PFSK-1 (cell line): ENCODE measurements around the gene NRN1.

ENCODE experiments used
- FOXP2 ChIP-seq: optimal IDR thresholded peaks from 2 replicates; pipeline ENCODE3; 2011; ENCODE audit warnings: borderline replicate concordance, control low read depth, inconsistent platforms; ENCODE audit not compliant: insufficient read depth; ENCODE audit errors: extremely low read length, extremely low read depth
- POLR2AphosphoS5 ChIP-seq: IDR thresholded peaks from 2 replicates; pipeline ENCODE4 v1.6.1; 2012; ENCODE audit warnings: low read depth, mild to moderate bottlenecking, control low read depth, low read length, moderate library complexity
- REST ChIP-seq, 2 experiments: IDR thresholded peaks; 2 replicates each; pipeline versions ENCODE4 v1.6.1 to v1.8.0; 2011 to 2012; ENCODE audit warnings: low read depth in 2 of 2, low read length in 2 of 2, control low read depth in 1 of 2, inconsistent platforms in 1 of 2, mild to moderate bottlenecking in 1 of 2, moderate library complexity in 1 of 2; ENCODE audit not compliant: insufficient read depth in 1 of 2
- SIN3A ChIP-seq: IDR thresholded peaks from 2 replicates; pipeline ENCODE4 v1.6.1; 2012; ENCODE audit warnings: mild to moderate bottlenecking, low read length, moderate library complexity, borderline replicate concordance; ENCODE audit not compliant: insufficient read depth
- TAF1 ChIP-seq: IDR thresholded peaks from 2 replicates; pipeline ENCODE4 v1.6.1; 2012; ENCODE audit warnings: low read length, control low read depth, borderline replicate concordance; ENCODE audit not compliant: insufficient read depth

NRN1 gene

GRCh38 chr6:6033858-6034257 lies 27.1 kb upstream of the NRN1 start:
- no peak for TF ChIP-seq SIN3A
- no peak for TF ChIP-seq TAF1

- no peak for TF ChIP-seq TAF1
- no peak for TF ChIP-seq FOXP2
- TF ChIP-seq SIN3A = no peak
- no peak for TF ChIP-seq POLR2AphosphoS5
Measured at GRCh38 chr6:6026513-6027205, 19.9 kb upstream of the NRN1 start.

GRCh38 chr6:6025736-6026135 lies 19.0 kb upstream of the NRN1 start:
- TF ChIP-seq TAF1 = no peak
- no peak for TF ChIP-seq SIN3A
- no peak for TF ChIP-seq REST (IDR thresholded peaks at IDR 0.05; ENCODE audit: insufficient read depth in 1 of 2, low read depth in 2 of 2, low read length in 2 of 2)
- no peak for TF ChIP-seq POLR2AphosphoS5

GRCh38 chr6:6024220-6024619 lies 17.5 kb upstream of the NRN1 start:
- TF ChIP-seq POLR2AphosphoS5 = no peak
- TF ChIP-seq FOXP2 = no peak
- TF ChIP-seq REST (IDR thresholded peaks at IDR 0.05; ENCODE audit: insufficient read depth in 1 of 2, low read depth in 2 of 2, low read length in 2 of 2) = no peak
- no peak for TF ChIP-seq SIN3A
- no peak for TF ChIP-seq TAF1

- TF ChIP-seq POLR2AphosphoS5 (no peak), REST (IDR thresholded peaks at IDR 0.05; ENCODE audit: insufficient read depth in 1 of 2, low read depth in 2 of 2, low read length in 2 of 2) (no peak), FOXP2 (peak; percentile 86), SIN3A (peak; percentile 61; the same call in 1 of the 2 replicates), TAF1 (0 out of 2 replicates have a peak, but pooled peaks have one; percentile 24)
Measured at GRCh38 chr6:6008648-6009421, 2.1 kb upstream of the NRN1 start.

- TF ChIP-seq POLR2AphosphoS5 (no peak), REST (IDR thresholded peaks at IDR 0.05; ENCODE audit: insufficient read depth in 1 of 2, low read depth in 2 of 2, low read length in 2 of 2) (no peak), TAF1 (no peak), FOXP2 (no peak), SIN3A (no peak)
Measured at GRCh38 chr6:6008089-6008647, 1.4 kb upstream of the NRN1 start.
